H9 (cell line): ENCODE measurements around the gene ABCB1. TPM values are rescaled to one million over a fixed set of nuclear protein-coding genes. Genes with fewer than 3 reads are reported as not detected.

Experiments
- DNase-seq: peaks from one replicate; pipeline ENCODE4 v3.0.0-alpha.2; 2017
- H2AFZ ChIP-seq: one replicate; pipeline ENCODE4 v1.6.1; 2013; ENCODE audit warnings: mild to moderate bottlenecking, low read length, control low read depth, moderate library complexity
- H2AK5ac ChIP-seq: 2 replicates; pipeline ENCODE4 v1.6.1; 2013; ENCODE audit warnings: low read length, control low read depth, mixed read lengths; ENCODE audit not compliant: insufficient read length
- H2BK120ac ChIP-seq: one replicate; pipeline ENCODE4 v1.6.1; 2013; ENCODE audit warnings: low read depth, mild to moderate bottlenecking, low read length, control low read depth, inconsistent platforms; ENCODE audit not compliant: poor library complexity, severe bottlenecking
- H2BK12ac ChIP-seq: 2 replicates; pipeline ENCODE4 v1.6.1; 2013; ENCODE audit warnings: low read length, control low read depth, mixed read lengths, low read depth; ENCODE audit not compliant: insufficient read length
- H2BK15ac ChIP-seq: 2 replicates; pipeline ENCODE4 v1.6.1; 2013; ENCODE audit warnings: low read depth, low read length, control low read depth
- H2BK20ac ChIP-seq: one replicate; pipeline ENCODE4 v1.6.1; 2013; ENCODE audit warnings: low read depth, mild to moderate bottlenecking, low read length, control low read depth, inconsistent platforms; ENCODE audit not compliant: poor library complexity, severe bottlenecking
- H2BK5ac ChIP-seq: 2 replicates; pipeline ENCODE4 v1.6.1; 2013; ENCODE audit warnings: low read length, control low read depth, mixed read lengths; ENCODE audit not compliant: insufficient read length
- H3K14ac ChIP-seq: 2 replicates; pipeline ENCODE4 v1.6.1; 2013; ENCODE audit warnings: low read length, control low read depth; ENCODE audit not compliant: insufficient read depth
- H3K18ac ChIP-seq: 2 replicates; pipeline ENCODE4 v1.6.1; 2013; ENCODE audit warnings: low read depth, mild to moderate bottlenecking, mixed read lengths, low read length, control low read depth; ENCODE audit not compliant: insufficient read length
- H3K23ac ChIP-seq: 2 replicates; pipeline ENCODE4 v1.6.1; 2013; ENCODE audit warnings: low read length, control low read depth, mixed read lengths, low read depth; ENCODE audit not compliant: insufficient read length
- H3K23me2 ChIP-seq: 2 replicates; pipeline ENCODE4 v1.6.1; 2013; ENCODE audit warnings: low read depth, mild to moderate bottlenecking, mixed read lengths, low read length, control low read depth; ENCODE audit not compliant: insufficient read length, poor library complexity, severe bottlenecking
- H3K27ac ChIP-seq: 2 replicates; pipeline ENCODE4 v1.5.1; 2013; ENCODE audit warnings: low read length, control low read depth, mixed read lengths, low read depth; ENCODE audit not compliant: insufficient read length
- H3K27me3 ChIP-seq: 2 replicates; pipeline ENCODE4 v1.6.1; 2013; ENCODE audit warnings: low read length, control low read depth, inconsistent platforms; ENCODE audit not compliant: insufficient read depth
- H3K4ac ChIP-seq: 2 replicates; pipeline ENCODE4 v1.6.1; 2013; ENCODE audit warnings: low read depth, mild to moderate bottlenecking, control low read depth, inconsistent platforms, low read length, moderate library complexity
- H3K4me1 ChIP-seq: 2 replicates; pipeline ENCODE4 v1.6.1; 2013; ENCODE audit warnings: low read length, control low read depth, inconsistent platforms; ENCODE audit not compliant: insufficient read depth
- H3K4me2 ChIP-seq: 2 replicates; pipeline ENCODE4 v1.6.1; 2013; ENCODE audit warnings: low read length, control low read depth, mixed read lengths; ENCODE audit not compliant: insufficient read length, insufficient read depth
- H3K56ac ChIP-seq: 2 replicates; pipeline ENCODE4 v1.6.1; 2013; ENCODE audit warnings: low read depth, mild to moderate bottlenecking, mixed read lengths, low read length, control low read depth; ENCODE audit not compliant: insufficient read length
- H3K79me1 ChIP-seq: 2 replicates; pipeline ENCODE4 v1.6.1; 2013; ENCODE audit warnings: low read depth, mild to moderate bottlenecking, moderate library complexity, low read length, control low read depth, inconsistent platforms; ENCODE audit not compliant: insufficient read depth, poor library complexity, severe bottlenecking
- H3K79me2 ChIP-seq: 2 replicates; pipeline ENCODE4 v1.6.1; 2013; ENCODE audit warnings: low read length, control low read depth, inconsistent platforms; ENCODE audit not compliant: insufficient read depth
- H3K9ac ChIP-seq: 2 replicates; pipeline ENCODE4 v1.6.1; 2013; ENCODE audit warnings: low read length, control low read depth, mixed read lengths; ENCODE audit not compliant: insufficient read length; ENCODE audit errors: extremely low read depth
- H3K9me3 ChIP-seq: one replicate; pipeline ENCODE4 v1.6.1; 2013; ENCODE audit warnings: low read depth, low read length, inconsistent platforms; ENCODE audit not compliant: control insufficient read depth
- H3T11ph ChIP-seq: one replicate; pipeline ENCODE4 v1.6.1; 2013; ENCODE audit warnings: mild to moderate bottlenecking, low read length, control low read depth, inconsistent platforms
- H4K20me1 ChIP-seq: one replicate; pipeline ENCODE4 v1.6.1; 2013; ENCODE audit not compliant: control insufficient read depth, insufficient read length, insufficient read depth
- H4K5ac ChIP-seq: 2 replicates; pipeline ENCODE4 v1.6.1; 2013; ENCODE audit warnings: low read depth, mild to moderate bottlenecking, mixed read lengths, low read length, control low read depth; ENCODE audit not compliant: insufficient read length
- H4K8ac ChIP-seq: replicated peaks from 2 replicates; pipeline ENCODE4 v1.6.1; 2013; ENCODE audit warnings: low read length, control low read depth, mixed read lengths, low read depth; ENCODE audit not compliant: insufficient read length
- H4K91ac ChIP-seq: 2 replicates; pipeline ENCODE4 v1.6.1; 2013; ENCODE audit warnings: low read depth, mild to moderate bottlenecking, moderate library complexity, mixed read lengths, low read length, control low read depth; ENCODE audit not compliant: insufficient read length
- H3K27ac Mint-ChIP-seq, 3 experiments: 2 replicates in 2 of 3; 3 replicates in 1 of 3; pipeline ENCODE4 v1.8.0; 2020 to 2021; ENCODE audit warnings: mixed read lengths in 3 of 3, mild to moderate bottlenecking in 1 of 3, moderate library complexity in 1 of 3
- H3K27me3 Mint-ChIP-seq: 2 replicates; pipeline ENCODE4 v1.8.0; 2021; ENCODE audit warnings: low read depth, mild to moderate bottlenecking, moderate library complexity, mixed read lengths
- H3K36me3 Mint-ChIP-seq, 3 experiments: 2 replicates in 2 of 3; 3 replicates in 1 of 3; pipeline ENCODE4 v1.8.0; 2020 to 2021; ENCODE audit warnings: low read depth in 3 of 3, mixed read lengths in 3 of 3; ENCODE audit not compliant: insufficient read depth in 1 of 3
- H3K4me1 Mint-ChIP-seq, 2 experiments: 2 replicates each; pipeline ENCODE4 v1.8.0; 2020; ENCODE audit warnings: mixed read lengths in 2 of 2
- H3K4me3 Mint-ChIP-seq, 2 experiments: 2 replicates in 1 of 2; 3 replicates in 1 of 2; pipeline ENCODE4 v1.8.0; 2020 to 2021; ENCODE audit warnings: mild to moderate bottlenecking in 2 of 2, mixed read lengths in 2 of 2, moderate library complexity in 1 of 2
- H3K9me3 Mint-ChIP-seq, 2 experiments: 2 replicates in 1 of 2; 3 replicates in 1 of 2; pipeline ENCODE4 v1.8.0; 2020; ENCODE audit warnings: mild to moderate bottlenecking in 2 of 2, mixed read lengths in 2 of 2, moderate library complexity in 1 of 2
- WGBS: extraction: QIAGEN DNeasy Blood & Tissue Kit; methylation state at CpG from one replicate; pipeline ENCODE4 v1.1.7; 2013; ENCODE audit warnings: missing lambda C conversion rate, low lambda C conversion rate, mixed read lengths; ENCODE audit not compliant: insufficient read length; ENCODE audit errors: extremely low coverage; 5-methylcytosine and 5-hydroxymethylcytosine counted together
- total RNA-seq: library from RNA; stranded (reverse); gene quantifications from 2 replicates; pipeline ENCODE4 v1.2.1, GENCODE V29; 2021
- TF ChIP-seq, protein P1 (sequence below): fragments of 200-600 bp; sonication (generic); conservative IDR thresholded peaks from 3 replicates; pipeline ENCODE4 v1.8.0; 2021; ENCODE audit warnings: antibody characterized with exemption, mild to moderate bottlenecking

Gene ABCB1
- total RNA-seq, 1 experiment from 2014 or later, result 0.33 TPM

- H3K4me2 ChIP-seq, result no peak overlapping the region
- H2BK20ac ChIP-seq, result no peak overlapping the region
- no CpG with 5 or more reads among the region's 3 CpGs for WGBS
- H2AFZ ChIP-seq, result no peak overlapping the region
- no peaks in the 10 kb centered on the region for H3K27me3 Mint-ChIP-seq
- no peaks in the 10 kb centered on the region for H3K23me2 ChIP-seq
- no peaks in the 10 kb centered on the region for H3K9me3 Mint-ChIP-seq
- H3K27me3 ChIP-seq, result no peaks in the 10 kb centered on the region
- no peak for DNase-seq
- no peak overlapping the region for H3K4ac ChIP-seq
- no peak overlapping the region for H3K27ac ChIP-seq
- H3K9ac ChIP-seq, result no peak overlapping the region
- H3K9me3 ChIP-seq, result no peaks in the 10 kb centered on the region
- H3K79me1 ChIP-seq, result no peaks in the 10 kb centered on the region
- no peak overlapping the region for H3T11ph ChIP-seq
- H3K56ac ChIP-seq, result no peak overlapping the region
- no peak overlapping the region for H3K4me3 Mint-ChIP-seq
- no peak overlapping the region for H4K5ac ChIP-seq
- no peak overlapping the region for H2AK5ac ChIP-seq
- H2BK15ac ChIP-seq, result no peak overlapping the region
- no peak overlapping the region for H3K23ac ChIP-seq
- peaks cover 2 to 9% of the 10 kb centered on the region in 2 experiments; a peak in 2 of 4 replicates for H3K4me1 Mint-ChIP-seq
- no peak overlapping the region for H3K27ac Mint-ChIP-seq
- no peak overlapping the region for H4K91ac ChIP-seq
- no peaks in the 10 kb centered on the region; the same call in 1 of the 2 replicates for H3K4me1 ChIP-seq
- H2BK120ac ChIP-seq, result no peak overlapping the region
- no peaks in the 10 kb centered on the region for H4K20me1 ChIP-seq
- no peak overlapping the region for H3K18ac ChIP-seq
- TF ChIP-seq, protein P1, sequence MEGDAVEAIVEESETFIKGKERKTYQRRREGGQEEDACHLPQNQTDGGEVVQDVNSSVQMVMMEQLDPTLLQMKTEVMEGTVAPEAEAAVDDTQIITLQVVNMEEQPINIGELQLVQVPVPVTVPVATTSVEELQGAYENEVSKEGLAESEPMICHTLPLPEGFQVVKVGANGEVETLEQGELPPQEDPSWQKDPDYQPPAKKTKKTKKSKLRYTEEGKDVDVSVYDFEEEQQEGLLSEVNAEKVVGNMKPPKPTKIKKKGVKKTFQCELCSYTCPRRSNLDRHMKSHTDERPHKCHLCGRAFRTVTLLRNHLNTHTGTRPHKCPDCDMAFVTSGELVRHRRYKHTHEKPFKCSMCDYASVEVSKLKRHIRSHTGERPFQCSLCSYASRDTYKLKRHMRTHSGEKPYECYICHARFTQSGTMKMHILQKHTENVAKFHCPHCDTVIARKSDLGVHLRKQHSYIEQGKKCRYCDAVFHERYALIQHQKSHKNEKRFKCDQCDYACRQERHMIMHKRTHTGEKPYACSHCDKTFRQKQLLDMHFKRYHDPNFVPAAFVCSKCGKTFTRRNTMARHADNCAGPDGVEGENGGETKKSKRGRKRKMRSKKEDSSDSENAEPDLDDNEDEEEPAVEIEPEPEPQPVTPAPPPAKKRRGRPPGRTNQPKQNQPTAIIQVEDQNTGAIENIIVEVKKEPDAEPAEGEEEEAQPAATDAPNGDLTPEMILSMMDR, result no peak
- no peak overlapping the region for H4K8ac ChIP-seq
- H3K14ac ChIP-seq, result no peak overlapping the region
- no peaks in the 10 kb centered on the region for H3K79me2 ChIP-seq
- no peak overlapping the region for H2BK5ac ChIP-seq
- no peak overlapping the region for H2BK12ac ChIP-seq
- H3K36me3 Mint-ChIP-seq, result no peaks in the 10 kb centered on the region
Measured at GRCh38 chr7:87458148-87458547, 142.5 kb downstream of the ABCB1 start.
